HG03439 (cell line): Measurements from ENCODE around the gene SRPK2.
"Not testable (repeated sequence)": the region's sequence is repeated elsewhere in the genome, so short reads cannot be mapped to it uniquely, and the experiment has no call there.

ENCODE experiments used
- ATAC-seq: cut with Tn5 transposase; IDR thresholded peaks from one replicate; pipeline ENCODE4 v1.9.1; 2021; ENCODE audit warnings: mild to moderate bottlenecking, moderate library complexity; ENCODE audit not compliant: unreplicated experiment

Gene SRPK2

DNA sequence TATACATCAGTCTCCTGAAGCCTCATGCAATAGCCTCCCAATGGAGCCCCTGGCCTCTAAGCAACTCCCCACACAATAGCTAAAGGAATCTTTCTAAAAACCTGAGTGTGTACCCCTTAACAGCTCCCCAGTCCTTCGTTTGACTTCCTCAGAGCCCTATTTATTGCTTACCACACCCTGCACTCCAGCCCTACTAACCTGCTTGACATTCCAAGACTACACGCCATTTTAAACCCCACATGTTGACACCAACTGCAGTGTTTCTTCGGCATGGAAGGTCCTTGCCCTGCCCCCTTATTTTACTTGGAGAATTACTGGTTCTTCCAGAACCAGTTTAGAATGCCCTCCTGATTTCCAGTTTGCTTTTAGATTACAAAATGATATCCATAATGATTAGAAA lies 10.8 kb downstream of the SRPK2 start:
- no peak for ATAC-seq

- no peak for ATAC-seq
Measured at GRCh38 chr7:105376908-105377533, 11.7 kb downstream of the SRPK2 start.

DNA sequence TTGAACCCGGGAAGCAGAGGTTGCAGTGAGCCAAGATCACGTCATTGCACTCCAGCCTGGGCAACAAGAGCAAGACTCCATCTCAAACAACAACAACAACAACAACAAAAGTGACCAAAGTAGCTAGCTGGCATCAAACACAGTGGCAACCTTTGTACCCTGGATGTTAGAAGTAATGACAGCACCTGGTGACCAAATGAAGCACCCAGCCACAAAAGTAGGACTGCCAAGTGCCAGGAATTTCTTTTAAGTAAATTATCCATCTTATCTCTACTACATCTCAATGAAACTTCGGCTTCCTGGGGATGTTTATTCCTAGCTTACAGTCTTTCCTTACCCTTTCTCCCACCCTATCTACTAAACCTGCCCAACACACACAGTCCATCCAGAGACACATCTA lies 18.8 kb downstream of the SRPK2 start:
- ATAC-seq: no peak

- ATAC-seq: no peak
Measured at GRCh38 chr7:105367458-105367857, 21.3 kb downstream of the SRPK2 start.

DNA sequence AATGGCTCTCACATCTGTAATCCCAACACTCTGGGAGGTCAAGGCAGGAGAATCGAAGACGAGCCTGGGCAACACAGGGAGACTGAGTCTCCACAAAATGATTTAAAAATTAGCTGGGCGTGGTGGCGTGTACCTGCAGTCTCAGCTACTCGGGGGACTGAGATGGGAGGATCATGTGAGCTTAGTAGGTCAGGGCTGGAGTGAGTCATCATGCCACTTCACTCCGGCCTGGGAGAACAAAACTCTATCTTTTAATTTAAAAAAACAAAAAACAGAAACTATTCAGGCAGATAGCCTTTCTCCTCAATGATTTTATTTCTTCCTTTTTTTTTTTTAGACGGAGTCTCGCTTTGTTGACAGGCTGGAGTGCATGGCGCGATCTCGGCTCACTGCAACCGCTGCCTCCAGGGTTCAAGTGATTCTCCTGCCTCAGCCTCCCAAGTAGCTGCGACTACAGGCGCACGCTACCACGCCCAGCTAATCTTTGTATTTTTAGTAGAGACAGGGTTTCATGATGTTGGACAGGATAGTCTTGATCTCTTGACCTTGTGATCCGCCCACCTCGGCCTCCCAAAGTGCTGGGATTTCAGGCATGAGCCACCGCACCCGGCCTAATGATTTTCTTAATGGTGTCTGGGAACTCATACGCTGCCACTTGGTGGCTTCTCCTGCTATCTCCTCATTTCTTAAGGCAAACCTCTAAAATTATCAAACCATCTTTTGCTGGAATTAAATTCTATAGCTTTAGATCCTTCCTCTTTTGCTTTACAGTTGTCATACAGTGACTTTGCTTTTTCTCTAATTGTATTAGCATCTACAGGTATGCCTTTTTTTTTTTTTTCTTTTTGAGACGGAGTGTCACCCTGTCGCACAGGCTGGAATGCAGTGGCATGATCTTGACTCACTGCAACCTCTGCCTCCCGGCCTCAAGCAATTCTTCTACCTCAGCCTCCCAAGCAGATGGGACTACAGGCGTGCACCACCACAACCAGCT lies 22.9 kb downstream of the SRPK2 start:
- no peak for ATAC-seq

DNA sequence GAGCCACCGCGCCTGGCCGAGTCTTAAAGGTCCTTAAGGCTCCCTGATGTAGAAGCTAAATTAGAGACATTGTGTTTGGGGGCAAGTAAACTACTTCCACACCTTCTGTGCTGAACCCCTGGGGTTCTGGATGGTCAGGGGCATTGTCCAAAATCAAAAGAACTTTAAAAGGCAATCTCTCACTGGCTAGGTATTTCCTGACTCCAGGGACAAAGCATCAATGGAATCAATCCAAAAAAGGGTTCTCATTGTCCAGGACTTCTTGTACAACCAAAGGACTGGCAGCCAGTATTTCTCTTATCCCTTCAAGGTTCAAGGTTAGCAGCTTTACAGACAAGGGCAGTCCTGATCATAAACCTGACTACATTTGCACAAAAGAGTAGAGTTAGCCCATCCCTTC lies 24.0 kb downstream of the SRPK2 start:
- no peak for ATAC-seq

DNA sequence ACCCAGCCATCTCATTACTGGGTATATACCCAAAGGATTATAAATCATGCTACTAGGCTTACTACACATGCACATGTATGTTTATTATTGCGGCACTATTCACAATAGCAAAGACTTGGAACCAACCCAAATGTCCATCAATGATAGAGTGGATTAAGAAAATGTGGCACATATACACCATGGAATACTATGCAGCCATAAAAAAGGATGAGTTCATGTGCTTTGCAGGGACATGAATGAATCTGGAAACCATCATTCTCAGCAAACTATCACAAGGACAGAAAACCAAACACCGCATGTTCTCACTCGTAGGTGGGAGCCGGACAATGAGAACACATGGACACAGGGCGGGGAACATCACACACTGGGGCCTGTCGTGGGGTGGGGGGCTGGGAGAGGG lies 25.1 kb downstream of the SRPK2 start:
- not testable (repeated sequence) for ATAC-seq

- ATAC-seq: not testable (repeated sequence)
Measured at GRCh38 chr7:105362685-105363084, 26.0 kb downstream of the SRPK2 start.

DNA sequence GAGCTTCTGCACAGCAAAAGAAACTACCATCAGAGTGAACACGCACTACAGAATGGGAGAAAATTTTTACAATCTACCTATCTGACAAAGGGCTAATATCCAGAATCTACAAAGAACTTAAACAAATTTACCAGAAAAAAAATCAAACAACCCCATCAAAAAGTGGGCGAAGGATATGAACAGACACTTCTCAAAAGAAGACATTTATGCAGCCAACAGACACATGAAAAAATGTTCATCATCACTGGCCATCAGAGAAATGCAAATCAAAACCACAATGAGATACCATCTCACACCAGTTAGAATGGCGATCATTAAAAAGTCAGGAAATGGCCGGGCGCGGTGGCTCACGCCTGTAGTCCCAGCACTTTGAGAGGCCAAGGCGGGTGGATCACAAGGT lies 26.7 kb downstream of the SRPK2 start:
- not testable (repeated sequence) for ATAC-seq

- not testable (repeated sequence) for ATAC-seq
Measured at GRCh38 chr7:105360149-105360548, 28.6 kb downstream of the SRPK2 start.

DNA sequence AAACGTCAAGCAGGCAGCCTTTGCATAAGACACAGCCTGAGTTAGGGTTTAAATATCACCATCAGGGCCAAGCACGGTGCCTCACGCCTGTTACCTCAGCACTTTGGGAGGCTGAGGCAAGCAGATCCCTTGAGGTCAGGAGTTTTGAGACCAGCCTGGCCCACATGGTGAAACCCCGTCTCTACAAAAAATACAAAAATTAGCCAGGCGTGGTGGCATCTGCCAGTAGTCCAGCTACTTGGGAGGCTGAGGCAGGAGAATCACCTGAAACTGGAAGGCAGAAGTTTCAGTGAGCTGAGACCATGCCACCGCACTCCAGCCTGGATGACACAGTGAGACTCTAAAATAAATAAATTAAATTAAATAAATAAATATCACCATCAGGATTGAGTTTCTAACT lies 33.0 kb downstream of the SRPK2 start:
- no peak for ATAC-seq

DNA sequence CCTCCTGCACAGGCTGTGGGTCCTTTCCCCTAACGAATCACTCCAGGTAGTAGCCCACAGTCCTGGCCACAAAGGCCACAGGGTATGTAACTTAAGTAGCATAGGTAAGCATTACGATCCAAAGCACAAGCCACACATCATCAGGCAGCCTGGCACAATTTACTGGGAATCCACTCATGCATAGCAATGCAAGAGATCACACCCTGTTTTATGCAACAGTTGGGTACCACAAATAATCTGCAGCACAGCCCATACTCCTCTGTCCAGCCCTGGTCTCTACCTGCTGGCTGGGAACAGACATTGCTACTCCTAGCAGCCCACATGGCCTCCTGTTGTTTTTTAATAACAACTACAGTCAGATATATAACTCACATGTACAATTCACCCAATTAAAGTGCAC lies 34.3 kb downstream of the SRPK2 start:
- ATAC-seq: no peak

- ATAC-seq: no peak
Measured at GRCh38 chr7:105353752-105354328, 34.9 kb downstream of the SRPK2 start.

- ATAC-seq: no peak
Measured at GRCh38 chr7:105352901-105353668, 35.6 kb downstream of the SRPK2 start.

DNA sequence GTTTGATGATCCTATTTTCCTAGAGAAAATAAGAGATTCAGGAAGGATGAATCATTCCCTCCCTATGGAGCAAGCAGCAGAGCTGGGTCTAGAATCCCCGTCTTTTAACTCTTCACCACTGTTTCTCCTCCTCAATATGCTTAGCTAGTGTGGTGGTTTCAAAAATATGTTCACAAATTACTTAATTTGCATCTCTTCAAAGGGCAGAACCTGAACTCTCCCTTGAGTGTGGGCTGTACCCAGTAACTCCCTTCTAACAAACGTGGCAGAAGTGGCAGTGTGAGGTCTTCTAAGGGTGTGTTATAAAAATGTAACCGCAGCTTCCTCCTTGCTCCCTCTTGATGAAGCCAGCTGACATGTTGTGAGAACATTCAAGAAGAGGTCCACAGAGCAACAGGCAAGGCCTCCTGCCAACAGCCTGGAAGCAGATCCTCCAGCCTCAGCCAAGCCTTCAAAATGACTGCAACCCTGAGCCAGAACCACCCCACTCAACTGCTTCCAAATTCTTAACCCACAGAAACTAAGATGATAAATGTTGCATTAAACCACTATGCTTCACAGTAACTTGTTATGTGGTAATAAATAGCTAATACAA lies 36.6 kb downstream of the SRPK2 start:
- ATAC-seq: peak; percentile 89

GRCh38 chr7:105350906-105351305 lies 37.8 kb downstream of the SRPK2 start:
- no peak for ATAC-seq

- ATAC-seq: not testable (repeated sequence)
Measured at GRCh38 chr7:105348177-105348576, 40.5 kb downstream of the SRPK2 start.

- ATAC-seq: no peak
Measured at GRCh38 chr7:105346593-105347322, 42.0 kb downstream of the SRPK2 start.

- ATAC-seq: no peak
Measured at GRCh38 chr7:105346138-105346537, 42.6 kb downstream of the SRPK2 start.

DNA sequence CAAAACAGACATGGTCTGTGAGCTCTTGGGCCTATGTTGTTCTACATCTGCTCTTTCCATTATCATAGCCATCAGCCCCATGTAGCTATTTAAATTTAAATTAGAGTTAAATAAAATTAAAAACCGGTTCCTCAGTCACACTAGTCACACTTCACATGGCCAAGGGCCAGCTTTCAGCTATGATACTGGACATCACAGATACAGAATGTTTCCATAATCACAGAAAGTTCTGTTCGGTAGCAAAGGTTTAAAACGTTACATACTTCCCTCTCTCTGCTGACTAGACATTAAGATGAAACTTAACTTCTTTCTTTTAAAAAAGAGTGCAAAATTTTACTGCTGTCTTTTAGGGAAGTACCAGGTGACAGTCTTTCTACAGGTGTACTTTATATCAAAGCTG lies 43.0 kb downstream of the SRPK2 start:
- no peak for ATAC-seq
